Caco-2 (cell line): Measurements from ENCODE around the gene RBM5. TPM values are rescaled to one million over a fixed set of nuclear protein-coding genes. Genes with fewer than 3 reads are reported as not detected.

Experiments
- BruUV-seq: library from RNA; stranded (reverse); fragments of 400-500 nt; replicated peaks from 2 replicates; lab custom pipeline; 2021; lab: Mats Ljungman, UMichigan
- CTCF ChIA-PET: fragments of 300-600 bp; sonication (Branson Sonifier 250); formaldehyde crosslinking; loops from one replicate; lab custom pipeline; 2022; ENCODE audit warnings: antibody characterized with exemption; lab: Charles Lee
- POLR2A ChIA-PET: fragments of 300-600 bp; sonication (Branson Sonifier 250); formaldehyde crosslinking; loops from one replicate; lab custom pipeline; 2022; ENCODE audit warnings: antibody characterized with exemption; lab: Charles Lee
- DNase-seq, 2 experiments: peaks; one replicate each; pipeline versions ENCODE4 v3.0.0 to v3.0.0-alpha.2; 2020 to 2022
- H3K27me3 ChIP-seq: replicated peaks from 2 replicates; pipeline ENCODE4 v1.6.0; 2011; ENCODE audit warnings: low read length; ENCODE audit not compliant: control insufficient read depth, insufficient read depth
- H3K36me3 ChIP-seq: 2 replicates; pipeline ENCODE4 v1.5.1; 2011; ENCODE audit warnings: low read length; ENCODE audit not compliant: control insufficient read depth, insufficient read depth
- H3K4me1 ChIP-seq: fragments of 250-450 bp; sonication (Bioruptor Pico); 2 replicates; pipeline ENCODE4 v1.5.1; 2020; ENCODE audit warnings: mild to moderate bottlenecking
- H3K4me3 ChIP-seq: 2 replicates; pipeline ENCODE4 v1.5.1; 2011; ENCODE audit warnings: low read depth, mild to moderate bottlenecking, control low read depth, low read length
- H3K9me3 ChIP-seq: fragments of 250-450 bp; sonication (Bioruptor Pico); 2 replicates; pipeline ENCODE4 v1.5.1; 2020; ENCODE audit warnings: mild to moderate bottlenecking, moderate library complexity
- H3K27ac Mint-ChIP-seq: one replicate; pipeline ENCODE4 v1.8.0; 2022; ENCODE audit warnings: mixed read lengths; ENCODE audit not compliant: unreplicated experiment
- H3K27me3 Mint-ChIP-seq: one replicate; pipeline ENCODE4 v1.8.0; 2022; ENCODE audit warnings: mixed read lengths; ENCODE audit not compliant: insufficient read depth, unreplicated experiment
- H3K36me3 Mint-ChIP-seq: one replicate; pipeline ENCODE4 v1.8.0; 2022; ENCODE audit warnings: mild to moderate bottlenecking, mixed read lengths; ENCODE audit not compliant: insufficient read depth, unreplicated experiment
- H3K4me1 Mint-ChIP-seq: one replicate; pipeline ENCODE4 v1.8.0; 2022; ENCODE audit warnings: low read depth, mixed read lengths; ENCODE audit not compliant: unreplicated experiment
- H3K4me3 Mint-ChIP-seq: one replicate; pipeline ENCODE4 v1.8.0; 2022; ENCODE audit warnings: mild to moderate bottlenecking, moderate library complexity, mixed read lengths; ENCODE audit not compliant: unreplicated experiment
- H3K9me3 Mint-ChIP-seq: one replicate; pipeline ENCODE4 v1.8.0; 2022; ENCODE audit warnings: mixed read lengths; ENCODE audit not compliant: unreplicated experiment
- CTCF ChIP-seq, 2 experiments: fragments of 200-600 bp in 1 of 2; IDR thresholded peaks; 1 replicate in 1 of 2; 2 replicates in 1 of 2; pipeline versions ENCODE4 v1.5.1 to v1.8.0; 2011 to 2022; ENCODE audit warnings: antibody characterized with exemption in 1 of 2, control low read depth in 1 of 2, inconsistent platforms in 1 of 2, low read depth in 1 of 2, low read length in 1 of 2, mild to moderate bottlenecking in 1 of 2, moderate library complexity in 1 of 2; ENCODE audit not compliant: insufficient read depth in 1 of 2, severe bottlenecking in 1 of 2, unreplicated experiment in 1 of 2
- intact Hi-C: fragments of 100-400 bp; cut with micrococcal nuclease; formaldehyde crosslinking; loops from one replicate; pipeline ENCODE4 v1.10.0; 2022; ENCODE audit not compliant: unreplicated experiment
- total RNA-seq: library from RNA; stranded (reverse); gene quantifications from 2 replicates; pipeline ENCODE4 v1.2.3, GENCODE V29; 2022

Gene RBM5
- total RNA-seq, 1 experiment from 2014 or later: 145 TPM

GRCh38 chr3:50150404-50150750 is 61.7 kb downstream of the RBM5 start:
- DNase-seq: no peak
- CTCF ChIA-PET: no interaction called here
- H3K9me3 Mint-ChIP-seq: no peaks in the 10 kb centered on the region
- no peaks in the 10 kb centered on the region for H3K36me3 ChIP-seq
- POLR2A ChIA-PET: no interaction called here
- no peak for TF ChIP-seq CTCF (IDR thresholded peaks at IDR 0.05; ENCODE audit: insufficient read depth in 1 of 2, low read depth in 1 of 2, low read length in 1 of 2, severe bottlenecking in 1 of 2, unreplicated experiment in 1 of 2)
- no peaks in the 10 kb centered on the region for H3K27me3 Mint-ChIP-seq
- no peak overlapping the region for H3K4me3 Mint-ChIP-seq
- intact Hi-C loops: no loop called here
- no TSS peak for BruUV-seq
- H3K4me1 ChIP-seq: no peaks in the 10 kb centered on the region
- H3K4me1 Mint-ChIP-seq: peaks cover 21% of the 10 kb centered on the region
- H3K4me3 ChIP-seq: no peak overlapping the region
- no peaks in the 10 kb centered on the region for H3K9me3 ChIP-seq
- peak overlapping the region; percentile 21 for H3K27ac Mint-ChIP-seq
- H3K36me3 Mint-ChIP-seq: peaks cover 4% of the 10 kb centered on the region
- no peaks in the 10 kb centered on the region for H3K27me3 ChIP-seq

GRCh38 chr3:50150863-50151686 is 62.4 kb downstream of the RBM5 start:
- ChIA-PET POLR2A (no interaction called here), CTCF (no interaction called here)
- no peaks in the 10 kb centered on the region for H3K27me3 ChIP-seq
- no peak for DNase-seq
- H3K9me3 Mint-ChIP-seq: no peaks in the 10 kb centered on the region
- BruUV-seq: no TSS peak
- no peaks in the 10 kb centered on the region for H3K9me3 ChIP-seq
- no peaks in the 10 kb centered on the region for H3K36me3 ChIP-seq
- H3K4me3 ChIP-seq: no peak overlapping the region
- H3K4me3 Mint-ChIP-seq: no peak overlapping the region
- intact Hi-C loops: no loop called here
- peaks cover 9% of the 10 kb centered on the region for H3K36me3 Mint-ChIP-seq
- H3K4me1 Mint-ChIP-seq: peaks cover 24% of the 10 kb centered on the region
- no peaks in the 10 kb centered on the region for H3K27me3 Mint-ChIP-seq
- H3K4me1 ChIP-seq: peaks cover 4% of the 10 kb centered on the region
- no peak for TF ChIP-seq CTCF (IDR thresholded peaks at IDR 0.05; ENCODE audit: insufficient read depth in 1 of 2, low read depth in 1 of 2, low read length in 1 of 2, severe bottlenecking in 1 of 2, unreplicated experiment in 1 of 2)
- peak overlapping the region; percentile 21 for H3K27ac Mint-ChIP-seq

GRCh38 chr3:50151728-50152127 is 63.0 kb downstream of the RBM5 start:
- Mint-ChIP-seq H3K27ac (no peak overlapping the region), H3K4me1 (peaks cover 29% of the 10 kb centered on the region), H3K36me3 (peaks cover 9% of the 10 kb centered on the region), H3K9me3 (no peaks in the 10 kb centered on the region), H3K27me3 (no peaks in the 10 kb centered on the region), H3K4me3 (no peak overlapping the region)
- H3K4me3 ChIP-seq: no peak overlapping the region
- POLR2A ChIA-PET: no interaction called here
- DNase-seq: no peak
- H3K27me3 ChIP-seq: no peaks in the 10 kb centered on the region
- CTCF ChIA-PET: no interaction called here
- intact Hi-C loops: no loop called here
- H3K9me3 ChIP-seq: no peaks in the 10 kb centered on the region
- no TSS peak for BruUV-seq
- H3K36me3 ChIP-seq: no peaks in the 10 kb centered on the region
- no peak for TF ChIP-seq CTCF (IDR thresholded peaks at IDR 0.05; ENCODE audit: insufficient read depth in 1 of 2, low read depth in 1 of 2, low read length in 1 of 2, severe bottlenecking in 1 of 2, unreplicated experiment in 1 of 2)
- peaks cover 11% of the 10 kb centered on the region for H3K4me1 ChIP-seq
